RWPE2 (cell line): Measurements from ENCODE around the gene UBL4A.

Experiments used
- ATAC-seq: fragments of 200-7000 bp; cut with Tn5 transposase; 3 replicates; pipeline ENCODE4 v1.9.1; 2021; ENCODE audit warnings: low read depth
- DNase-seq: peaks from one replicate; pipeline ENCODE4 v3.0.0-alpha.2; 2020; ENCODE audit warnings: low spot score
- H3K27ac ChIP-seq: fragments of 450-650 bp; 2 replicates; pipeline ENCODE4 v1.5.1; 2017; ENCODE audit warnings: mild to moderate bottlenecking; ENCODE audit not compliant: poor library complexity, severe bottlenecking
- H3K27me3 ChIP-seq: fragments of 250-450 bp; sonication (Bioruptor Pico); 2 replicates; pipeline ENCODE4 v1.5.1; 2021; ENCODE audit warnings: mild to moderate bottlenecking, moderate library complexity; ENCODE audit not compliant: insufficient read depth, poor library complexity, severe bottlenecking
- H3K36me3 ChIP-seq: fragments of 250-450 bp; sonication (Bioruptor Pico); 2 replicates; pipeline ENCODE4 v1.5.1; 2020; ENCODE audit warnings: low read depth, mild to moderate bottlenecking, moderate library complexity
- H3K4me1 ChIP-seq: fragments of 250-450 bp; sonication (Bioruptor Pico); 2 replicates; pipeline ENCODE4 v1.5.1; 2021; ENCODE audit warnings: mild to moderate bottlenecking, moderate library complexity; ENCODE audit not compliant: insufficient read depth, poor library complexity, severe bottlenecking
- H3K4me3 ChIP-seq: fragments of 250-450 bp; sonication (Bioruptor Pico); 2 replicates; pipeline ENCODE4 v1.5.1; 2021; ENCODE audit warnings: mild to moderate bottlenecking, moderate library complexity; ENCODE audit not compliant: severe bottlenecking
- H3K9me3 ChIP-seq: fragments of 250-450 bp; sonication (Bioruptor Pico); 2 replicates; pipeline ENCODE4 v1.5.1; 2021; ENCODE audit warnings: mild to moderate bottlenecking, moderate library complexity; ENCODE audit not compliant: severe bottlenecking
- TF ChIP-seq, protein P1 (sequence below): fragments of 450-650 bp; IDR thresholded peaks from one replicate; pipeline ENCODE4 v1.5.1; 2017; ENCODE audit warnings: mild to moderate bottlenecking, moderate library complexity; ENCODE audit not compliant: poor library complexity, severe bottlenecking

The UBL4A gene

DNA sequence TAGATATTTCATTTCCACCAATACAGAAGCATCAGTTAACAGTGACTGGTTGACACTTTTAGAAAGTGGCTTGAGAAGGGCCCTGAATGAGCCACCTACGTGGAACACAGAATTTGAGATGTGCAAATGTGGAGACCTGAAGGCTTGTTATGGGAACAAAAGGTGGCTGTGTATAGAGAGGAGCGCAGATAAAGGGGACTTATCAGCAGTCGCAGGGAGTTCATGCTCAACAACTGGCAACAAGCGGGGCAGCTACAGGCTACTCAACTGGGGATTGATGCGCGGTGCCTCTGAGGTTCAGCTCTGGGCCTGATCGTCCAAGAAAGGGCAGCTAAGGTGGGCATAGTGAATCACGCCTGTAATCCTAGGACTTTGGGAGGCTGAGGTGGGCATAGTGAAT is 33.0 kb upstream of the UBL4A start:
- Histone ChIP-seq H3K4me3 (no peak overlapping the region), H3K9me3 (no peaks in the 10 kb centered on the region), H3K4me1 (no peaks in the 10 kb centered on the region), H3K27ac (no peak overlapping the region), H3K36me3 (no peaks in the 10 kb centered on the region), H3K27me3 (no peaks in the 10 kb centered on the region)
- ATAC-seq (no peak), DNase-seq (no peak)
- TF ChIP-seq, protein P1, sequence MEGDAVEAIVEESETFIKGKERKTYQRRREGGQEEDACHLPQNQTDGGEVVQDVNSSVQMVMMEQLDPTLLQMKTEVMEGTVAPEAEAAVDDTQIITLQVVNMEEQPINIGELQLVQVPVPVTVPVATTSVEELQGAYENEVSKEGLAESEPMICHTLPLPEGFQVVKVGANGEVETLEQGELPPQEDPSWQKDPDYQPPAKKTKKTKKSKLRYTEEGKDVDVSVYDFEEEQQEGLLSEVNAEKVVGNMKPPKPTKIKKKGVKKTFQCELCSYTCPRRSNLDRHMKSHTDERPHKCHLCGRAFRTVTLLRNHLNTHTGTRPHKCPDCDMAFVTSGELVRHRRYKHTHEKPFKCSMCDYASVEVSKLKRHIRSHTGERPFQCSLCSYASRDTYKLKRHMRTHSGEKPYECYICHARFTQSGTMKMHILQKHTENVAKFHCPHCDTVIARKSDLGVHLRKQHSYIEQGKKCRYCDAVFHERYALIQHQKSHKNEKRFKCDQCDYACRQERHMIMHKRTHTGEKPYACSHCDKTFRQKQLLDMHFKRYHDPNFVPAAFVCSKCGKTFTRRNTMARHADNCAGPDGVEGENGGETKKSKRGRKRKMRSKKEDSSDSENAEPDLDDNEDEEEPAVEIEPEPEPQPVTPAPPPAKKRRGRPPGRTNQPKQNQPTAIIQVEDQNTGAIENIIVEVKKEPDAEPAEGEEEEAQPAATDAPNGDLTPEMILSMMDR = no peak

DNA sequence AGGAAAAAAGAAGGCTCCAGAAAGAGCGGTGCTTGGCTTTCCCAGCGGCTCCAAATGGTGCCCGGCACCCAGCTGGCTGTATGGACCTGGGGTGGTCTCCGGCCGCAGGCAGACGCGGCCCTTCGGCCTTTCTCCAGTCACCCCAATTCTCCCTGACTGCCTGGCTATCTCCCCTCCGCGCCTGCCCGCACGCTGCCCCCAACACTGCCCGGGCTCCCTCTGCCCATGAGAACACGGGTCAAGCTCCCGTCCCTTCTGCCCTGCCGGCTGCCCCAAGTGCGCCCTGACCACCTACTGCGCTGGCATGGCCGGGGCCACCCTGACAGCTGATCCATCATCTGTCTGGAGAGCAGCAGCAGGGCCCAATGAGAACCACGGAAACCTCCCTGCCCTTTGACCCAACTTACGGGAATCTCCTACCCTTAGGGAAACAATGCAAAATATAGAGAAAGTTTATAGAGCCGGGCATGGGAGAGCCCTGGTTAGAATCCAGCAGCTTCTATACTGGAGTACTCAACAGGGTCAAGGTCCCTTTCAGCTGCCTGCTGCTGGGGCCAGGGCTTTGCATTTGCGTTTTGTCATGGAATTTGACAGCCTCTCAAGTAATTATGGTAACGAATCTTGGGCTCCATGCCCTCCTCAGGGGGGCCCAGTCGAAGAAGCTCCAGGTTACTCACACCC is 30.8 kb upstream of the UBL4A start:
- no peaks in the 10 kb centered on the region for H3K4me1 ChIP-seq
- H3K27me3 ChIP-seq = no peaks in the 10 kb centered on the region
- H3K27ac ChIP-seq = no peak overlapping the region
- H3K36me3 ChIP-seq = no peaks in the 10 kb centered on the region
- no peaks in the 10 kb centered on the region for H3K9me3 ChIP-seq
- no peak for ATAC-seq
- TF ChIP-seq, protein P1 = no peak
- DNase-seq = no peak
- no peak overlapping the region for H3K4me3 ChIP-seq

DNA sequence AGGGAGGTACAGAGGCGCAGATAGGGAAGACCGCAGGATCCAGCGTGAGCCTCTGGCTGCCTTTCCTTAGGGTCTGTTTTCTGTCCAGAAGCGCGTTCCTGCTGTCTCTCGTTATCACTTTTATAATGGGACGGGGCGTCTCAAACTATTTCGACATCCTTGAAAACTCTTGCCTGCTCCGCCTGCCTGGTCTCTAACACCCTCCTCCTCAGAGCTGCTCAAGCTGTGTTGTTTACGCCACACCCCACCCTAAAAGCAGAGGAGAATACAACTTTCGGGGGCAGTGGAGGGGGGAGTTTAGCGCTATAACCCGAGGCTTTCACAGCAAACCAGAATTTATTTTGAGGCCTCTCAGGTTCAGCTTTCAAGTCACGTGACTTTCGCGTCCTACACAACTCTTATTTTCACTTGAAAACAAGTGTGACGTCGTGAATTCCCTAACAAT is 30.3 kb upstream of the UBL4A start:
- DNase-seq (no peak), ATAC-seq (peak; percentile 37)
- Histone ChIP-seq H3K27ac (no peak overlapping the region), H3K36me3 (no peaks in the 10 kb centered on the region), H3K4me1 (no peaks in the 10 kb centered on the region), H3K27me3 (no peaks in the 10 kb centered on the region), H3K9me3 (no peaks in the 10 kb centered on the region), H3K4me3 (peak overlapping the region; percentile 57)
- TF ChIP-seq, protein P1 = no peak

DNA sequence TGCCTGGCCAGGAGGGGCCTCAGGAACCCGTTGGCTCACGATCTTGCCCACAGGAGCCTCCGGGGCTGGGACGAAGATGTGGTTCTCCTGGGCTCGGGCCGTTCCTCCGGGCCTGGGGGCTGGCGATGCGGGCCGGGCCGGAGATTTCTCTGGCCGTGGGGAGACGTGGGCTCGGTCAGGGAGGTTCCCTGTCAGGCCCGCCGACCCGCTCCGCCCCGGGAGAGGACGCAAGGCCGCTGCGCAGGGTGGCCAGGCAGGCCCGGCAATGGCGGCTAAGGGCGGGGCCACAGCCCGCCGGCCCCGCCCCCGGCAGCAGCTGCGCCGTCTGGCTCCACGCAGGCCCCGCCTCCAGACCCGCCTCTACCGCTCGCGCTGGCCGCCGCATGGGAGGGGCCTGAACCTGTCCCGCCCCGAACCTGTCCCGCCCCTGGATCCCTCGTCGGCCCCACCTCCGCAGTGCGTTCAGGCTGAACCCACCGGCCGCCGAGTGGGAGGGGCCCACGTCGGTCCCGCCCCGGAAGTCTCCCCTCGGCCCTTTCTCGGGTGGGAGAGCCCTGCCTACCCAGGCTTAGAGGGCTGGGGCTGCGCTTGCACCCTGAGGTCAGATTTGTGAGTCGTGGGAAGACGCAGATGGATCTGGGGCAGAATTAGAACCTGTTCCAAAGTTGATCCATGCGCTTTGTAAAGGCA is 29.7 kb upstream of the UBL4A start, which contains the start of gene FAM3A:
FAM3A (minus strand) TSS at position 267 of the 690 bp plus-strand sequence. CDS start 460 bp downstream, outside the sequence.
- H3K4me1 ChIP-seq = no peaks in the 10 kb centered on the region
- TF ChIP-seq, protein P1 = no peak
- no peaks in the 10 kb centered on the region for H3K27me3 ChIP-seq
- peak within 1 kb of the TSS; percentile 57 for H3K4me3 ChIP-seq
- DNase-seq (peak; percentile 89), ATAC-seq (peak; percentile 91)
- no peaks in the 10 kb centered on the region for H3K9me3 ChIP-seq
- peak within 1 kb of the TSS; percentile 59 for H3K27ac ChIP-seq
- no peaks in the 10 kb centered on the region for H3K36me3 ChIP-seq
